Left lung (tissue), 10 donors: Measurements from ENCODE around the gene PRSS58. TPM values are rescaled to one million over a fixed set of nuclear protein-coding genes. Genes with fewer than 3 reads are reported as not detected.

Experiments used
- ATAC-seq: fragments of 200-7000 bp; cut with Tn5 transposase; one replicate; pipeline ENCODE4 v1.9.1; 2020; ENCODE audit warnings: moderate library complexity
- DNase-seq, 4 donors: peaks; one replicate each; pipeline ENCODE4 v3.0.0-alpha.2; 2013 to 2020
- H3K27ac ChIP-seq, 2 donors: fragments of 200-600 bp; sonication (generic) in 1 of 2; one replicate each; pipeline versions ENCODE4 v1.5.0 to v1.8.0; 2020 to 2021
- H3K27me3 ChIP-seq, 2 donors: fragments of 200-600 bp; sonication (generic) in 1 of 2; one replicate each; pipeline versions ENCODE4 v1.5.0 to v1.8.0; 2020 to 2021
- H3K36me3 ChIP-seq, 2 donors: fragments of 200-600 bp; sonication (generic) in 1 of 2; one replicate each; pipeline versions ENCODE4 v1.5.0 to v1.8.0; 2020 to 2021
- H3K4me1 ChIP-seq, 2 donors: fragments of 200-600 bp; one replicate each; pipeline ENCODE4 v1.8.0; 2021
- H3K4me3 ChIP-seq, 2 donors: fragments of 200-600 bp; sonication (generic) in 1 of 2; one replicate each; pipeline versions ENCODE4 v1.5.0 to v1.8.0; 2020 to 2021; ENCODE audit warnings: mild to moderate bottlenecking in 1 of 2
- H3K9me3 ChIP-seq, 2 donors: fragments of 200-600 bp; sonication (generic) in 1 of 2; one replicate each; pipeline versions ENCODE4 v1.5.0 to v1.8.0; 2020 to 2021
- intact Hi-C, 2 donors: fragments of 100-400 bp; cut with DNase I; formaldehyde crosslinking; loops; one replicate each; pipeline versions ENCODE4 v1.11.2 to v1.14.2; 2022
- polyA plus RNA-seq, 6 donors: library from polyadenylated mRNA; unstranded; fragments of 120-200 nt; gene quantifications; one replicate each; pipeline ENCODE4 v1.2.1, GENCODE V29; 2013; ENCODE audit not compliant: insufficient read length in 6 of 6
- total RNA-seq, 2 donors: library from RNA; stranded (reverse); fragmentation: NEBNext Ultra II Directional; extraction: Animal tissue kit (Norgen Biotek cat#: 25700); gene quantifications; one replicate each; pipeline ENCODE4 v1.2.1, GENCODE V29; 2021
- TF ChIP-seq, protein P1 (sequence below), 2 donors: fragments of 200-600 bp; sonication (generic) in 1 of 2; IDR thresholded peaks; one replicate each; pipeline versions ENCODE4 v1.5.0 to v1.8.0; 2021; ENCODE audit warnings: antibody characterized with exemption in 2 of 2
- donor health status: DM: no; HTN: yes; CAD: no.
- donor health status: DM: no; HTN: no; CAD: no.

PRSS58 gene
- total and polyA plus RNA-seq, 8 donors = not detected

DNA sequence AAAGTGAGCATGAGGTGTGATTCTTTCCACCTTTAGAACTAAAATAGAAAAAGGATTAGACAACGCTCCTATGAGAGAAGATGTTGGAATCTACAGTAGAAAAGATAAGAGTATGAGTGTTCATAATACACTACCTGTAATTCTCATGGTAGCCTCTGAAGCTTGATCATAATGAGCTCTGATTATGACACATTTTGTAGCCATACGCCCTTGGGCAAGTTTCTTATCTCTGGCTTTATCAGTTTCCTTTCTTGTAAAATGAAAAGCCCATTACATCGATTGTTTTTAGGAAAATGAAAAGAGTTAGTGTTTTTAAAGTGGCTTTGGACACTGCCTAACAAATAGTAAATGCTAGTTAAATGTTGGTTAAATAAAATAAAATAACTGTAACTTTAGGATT is 22.4 kb upstream of the PRSS58 start:
- H3K9me3 ChIP-seq = peaks cover 0 to 8% of the 10 kb centered on the region in 2 donors
- ATAC-seq = no peak

DNA sequence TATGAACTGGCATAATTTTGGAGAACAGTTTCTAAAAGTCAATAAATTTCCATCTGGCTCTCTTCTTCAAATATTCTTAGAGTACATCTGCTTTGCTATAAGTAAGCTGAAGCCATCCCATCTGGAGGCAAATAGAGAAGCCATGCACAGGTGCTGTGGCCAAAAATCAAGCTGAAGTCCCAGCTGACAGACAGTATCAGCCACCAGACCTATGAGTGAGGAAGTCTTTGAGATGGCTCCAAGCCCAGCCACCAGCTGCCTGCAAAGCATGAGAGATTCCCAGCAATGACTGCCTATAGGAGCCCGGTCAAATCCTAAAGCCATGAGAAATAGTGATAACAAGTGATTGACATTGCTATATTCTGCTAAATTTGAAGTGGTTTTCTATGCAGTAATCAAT is 21.7 kb upstream of the PRSS58 start:
- H3K9me3 ChIP-seq = peaks cover 0 to 11% of the 10 kb centered on the region in 2 donors
- no peaks in the 10 kb centered on the region for H3K4me1 ChIP-seq
- ATAC-seq (no peak), DNase-seq (no peak)
- no peaks in the 10 kb centered on the region for H3K27me3 ChIP-seq
- H3K4me3 ChIP-seq = no peak overlapping the region
- intact Hi-C loops = no loop called here
- TF ChIP-seq, protein P1, sequence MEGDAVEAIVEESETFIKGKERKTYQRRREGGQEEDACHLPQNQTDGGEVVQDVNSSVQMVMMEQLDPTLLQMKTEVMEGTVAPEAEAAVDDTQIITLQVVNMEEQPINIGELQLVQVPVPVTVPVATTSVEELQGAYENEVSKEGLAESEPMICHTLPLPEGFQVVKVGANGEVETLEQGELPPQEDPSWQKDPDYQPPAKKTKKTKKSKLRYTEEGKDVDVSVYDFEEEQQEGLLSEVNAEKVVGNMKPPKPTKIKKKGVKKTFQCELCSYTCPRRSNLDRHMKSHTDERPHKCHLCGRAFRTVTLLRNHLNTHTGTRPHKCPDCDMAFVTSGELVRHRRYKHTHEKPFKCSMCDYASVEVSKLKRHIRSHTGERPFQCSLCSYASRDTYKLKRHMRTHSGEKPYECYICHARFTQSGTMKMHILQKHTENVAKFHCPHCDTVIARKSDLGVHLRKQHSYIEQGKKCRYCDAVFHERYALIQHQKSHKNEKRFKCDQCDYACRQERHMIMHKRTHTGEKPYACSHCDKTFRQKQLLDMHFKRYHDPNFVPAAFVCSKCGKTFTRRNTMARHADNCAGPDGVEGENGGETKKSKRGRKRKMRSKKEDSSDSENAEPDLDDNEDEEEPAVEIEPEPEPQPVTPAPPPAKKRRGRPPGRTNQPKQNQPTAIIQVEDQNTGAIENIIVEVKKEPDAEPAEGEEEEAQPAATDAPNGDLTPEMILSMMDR (IDR thresholded peaks at IDR 0.05) = no peak
- H3K36me3 ChIP-seq = no peaks in the 10 kb centered on the region
- H3K27ac ChIP-seq = no peak overlapping the region

More for the DNA sequence above, 22.4 kb upstream of the PRSS58 start:
- no peaks in the 10 kb centered on the region for H3K4me1 ChIP-seq
- H3K27me3 ChIP-seq = no peaks in the 10 kb centered on the region
- TF ChIP-seq, protein P1 (IDR thresholded peaks at IDR 0.05) = no peak
- no peak overlapping the region for H3K27ac ChIP-seq
- no peak overlapping the region for H3K4me3 ChIP-seq
- no peak for DNase-seq
- H3K36me3 ChIP-seq = no peaks in the 10 kb centered on the region
- intact Hi-C loops = no loop called here

DNA sequence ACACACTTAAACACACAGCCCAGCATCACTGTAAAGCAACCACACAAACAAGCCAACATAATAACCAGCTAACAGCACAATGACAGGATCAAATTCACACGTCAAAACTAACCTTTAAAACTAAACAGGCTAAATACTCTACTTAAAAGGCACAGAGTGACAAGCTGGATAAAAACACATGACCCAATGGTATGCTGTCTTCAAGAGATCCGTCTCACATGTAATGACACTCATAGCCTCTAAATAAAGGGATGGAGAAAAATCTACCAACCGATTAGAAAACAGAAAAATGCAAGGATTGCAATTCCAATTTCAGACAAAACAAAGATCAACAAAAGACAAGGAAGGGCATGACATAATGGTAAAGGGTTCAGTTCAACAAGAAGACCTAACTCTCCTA is 17.2 kb upstream of the PRSS58 start:
- TF ChIP-seq, protein P1 (IDR thresholded peaks at IDR 0.05) = no peak
- intact Hi-C loops = no loop called here
- no peaks in the 10 kb centered on the region for H3K27me3 ChIP-seq
- no peak overlapping the region for H3K27ac ChIP-seq
- peaks cover 0 to 15% of the 10 kb centered on the region in 2 donors for H3K9me3 ChIP-seq
- ATAC-seq (no peak), DNase-seq (no peak)
- no peak overlapping the region for H3K4me3 ChIP-seq
- H3K36me3 ChIP-seq = no peaks in the 10 kb centered on the region
- H3K4me1 ChIP-seq = no peaks in the 10 kb centered on the region

DNA sequence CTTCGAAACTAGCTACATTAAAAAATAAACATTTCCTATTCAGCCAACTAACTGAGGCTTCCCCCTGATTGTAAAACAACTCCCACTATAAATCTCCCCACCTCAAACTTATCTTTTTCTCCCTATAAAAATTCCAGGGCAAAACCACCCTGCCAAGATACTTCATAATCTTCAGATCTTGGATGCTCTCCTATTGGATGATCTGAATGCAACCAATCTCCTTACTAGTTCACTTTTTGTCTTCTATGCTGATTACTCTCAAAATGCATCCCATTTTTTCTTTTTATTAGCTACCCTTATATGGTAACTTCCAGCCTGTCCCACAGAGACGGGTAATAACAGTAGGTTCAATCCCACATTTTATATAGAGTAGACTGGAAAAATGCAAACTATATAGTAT is 15.0 kb upstream of the PRSS58 start:
- TF ChIP-seq, protein P1 (IDR thresholded peaks at IDR 0.05) = no peak

DNA sequence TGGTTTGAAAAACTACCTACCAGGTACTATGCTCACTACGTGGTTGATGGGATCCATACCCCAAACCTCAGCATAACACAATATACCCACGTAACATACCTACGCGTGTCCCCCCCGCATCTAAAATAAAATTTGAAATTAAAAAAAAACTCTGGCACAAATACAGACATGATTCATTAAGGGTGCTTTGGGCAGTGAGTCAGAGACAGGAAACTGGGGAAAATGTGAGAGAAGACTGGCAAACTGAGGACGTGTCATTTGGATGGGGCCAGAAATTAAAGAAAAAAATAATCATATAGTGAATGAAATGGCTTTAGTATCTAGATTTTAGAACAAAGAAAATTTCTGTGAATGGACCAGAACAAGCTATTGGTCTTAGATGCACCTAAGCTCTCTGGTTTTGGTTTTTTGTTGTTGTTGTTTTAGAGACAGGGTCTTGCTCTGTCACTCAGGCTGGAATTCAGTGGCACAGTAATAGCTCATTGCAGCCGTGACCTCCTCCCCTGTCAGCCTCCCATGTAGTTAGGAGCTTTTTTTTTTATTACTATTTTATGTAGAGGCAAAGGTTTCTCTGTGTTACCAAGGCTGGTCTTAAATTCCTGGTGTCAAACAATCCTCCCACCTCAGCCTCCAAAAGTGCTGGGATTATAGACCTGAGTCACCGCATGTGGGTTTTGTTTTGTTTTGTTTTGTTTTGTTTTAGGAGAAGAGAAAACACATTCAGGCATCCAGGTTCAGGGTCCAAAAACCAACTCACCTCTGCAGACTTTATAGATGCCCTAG is 5.9 kb upstream of the PRSS58 start:
- no peaks in the 10 kb centered on the region for H3K4me1 ChIP-seq
- no peak for DNase-seq
- TF ChIP-seq, protein P1 (IDR thresholded peaks at IDR 0.05) = no peak
- no peak for ATAC-seq
- peaks cover 0 to 12% of the 10 kb centered on the region in 2 donors for H3K9me3 ChIP-seq
- no peak overlapping the region for H3K4me3 ChIP-seq
- no peak overlapping the region for H3K27ac ChIP-seq
- H3K27me3 ChIP-seq = no peaks in the 10 kb centered on the region
- H3K36me3 ChIP-seq = no peaks in the 10 kb centered on the region
- intact Hi-C loops = no loop called here

More for the DNA sequence above, 15.0 kb upstream of the PRSS58 start:
- H3K9me3 ChIP-seq = peaks cover 0 to 15% of the 10 kb centered on the region in 2 donors
- DNase-seq (no peak), ATAC-seq (no peak)
- no peak overlapping the region for H3K4me3 ChIP-seq
- no peaks in the 10 kb centered on the region for H3K36me3 ChIP-seq
- H3K27me3 ChIP-seq = peaks cover 0 to 5% of the 10 kb centered on the region in 2 donors
- intact Hi-C loops = no loop called here
- H3K4me1 ChIP-seq = no peaks in the 10 kb centered on the region
- H3K27ac ChIP-seq = no peak overlapping the region
